Lung microvascular endothelial cell (primary cell): Measurements from ENCODE around the gene HMGB1. TPM values are rescaled to one million over a fixed set of nuclear protein-coding genes. Genes with fewer than 3 reads are reported as not detected.
A peak's percentile ranks its signal among the peaks of the same experiment; 100 is the strongest.

Source experiments
- DNase-seq, 2 donors: peaks; one replicate each; pipeline versions ENCODE4 v3.0.0 to v3.0.0-alpha.2; 2010; ENCODE audit warnings: low read depth in 2 of 2
- total RNA-seq: library from RNA; depleted of rRNA; stranded (reverse); fragments of >200 nt; gene quantifications from 2 replicates; pipeline ENCODE4 v1.2.1, GENCODE V29; 2014

The HMGB1 gene
- total RNA-seq, 1 donor from 2014 or later, result 90.1 TPM

DNA sequence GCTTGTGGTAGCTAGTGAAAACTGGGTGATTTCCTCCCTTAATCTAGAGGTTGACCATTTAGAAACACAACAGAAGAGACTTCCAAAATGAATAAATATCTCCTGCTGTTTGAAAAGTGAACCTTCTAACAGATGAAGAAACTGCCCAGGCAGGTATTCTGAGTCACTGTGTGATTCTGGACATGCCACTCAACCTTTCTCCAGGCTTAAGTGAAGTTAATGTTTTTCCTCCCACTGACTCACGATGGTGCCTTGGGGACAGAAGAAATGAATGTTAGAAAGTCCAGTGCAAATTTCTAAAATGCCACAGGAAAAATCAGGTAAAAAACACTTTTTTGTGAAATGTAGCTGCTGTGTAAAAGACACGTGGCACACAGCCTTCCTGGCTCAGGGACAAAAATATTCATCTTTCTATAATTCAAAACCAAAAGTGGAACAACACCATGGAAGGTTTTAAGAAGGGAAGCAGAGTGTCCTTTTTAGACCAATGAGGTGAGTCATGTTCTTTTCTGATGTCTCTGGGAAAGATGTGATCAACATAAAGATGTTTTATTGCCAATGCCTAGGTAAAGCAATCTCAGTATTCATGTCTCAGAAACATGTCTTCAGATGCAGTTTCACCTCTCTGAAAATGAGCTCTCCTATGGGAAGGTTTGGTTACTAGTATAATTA, 34.3 kb downstream of the HMGB1 start:
- DNase-seq, result peak in 1 of 2 donors; percentile 9

DNA sequence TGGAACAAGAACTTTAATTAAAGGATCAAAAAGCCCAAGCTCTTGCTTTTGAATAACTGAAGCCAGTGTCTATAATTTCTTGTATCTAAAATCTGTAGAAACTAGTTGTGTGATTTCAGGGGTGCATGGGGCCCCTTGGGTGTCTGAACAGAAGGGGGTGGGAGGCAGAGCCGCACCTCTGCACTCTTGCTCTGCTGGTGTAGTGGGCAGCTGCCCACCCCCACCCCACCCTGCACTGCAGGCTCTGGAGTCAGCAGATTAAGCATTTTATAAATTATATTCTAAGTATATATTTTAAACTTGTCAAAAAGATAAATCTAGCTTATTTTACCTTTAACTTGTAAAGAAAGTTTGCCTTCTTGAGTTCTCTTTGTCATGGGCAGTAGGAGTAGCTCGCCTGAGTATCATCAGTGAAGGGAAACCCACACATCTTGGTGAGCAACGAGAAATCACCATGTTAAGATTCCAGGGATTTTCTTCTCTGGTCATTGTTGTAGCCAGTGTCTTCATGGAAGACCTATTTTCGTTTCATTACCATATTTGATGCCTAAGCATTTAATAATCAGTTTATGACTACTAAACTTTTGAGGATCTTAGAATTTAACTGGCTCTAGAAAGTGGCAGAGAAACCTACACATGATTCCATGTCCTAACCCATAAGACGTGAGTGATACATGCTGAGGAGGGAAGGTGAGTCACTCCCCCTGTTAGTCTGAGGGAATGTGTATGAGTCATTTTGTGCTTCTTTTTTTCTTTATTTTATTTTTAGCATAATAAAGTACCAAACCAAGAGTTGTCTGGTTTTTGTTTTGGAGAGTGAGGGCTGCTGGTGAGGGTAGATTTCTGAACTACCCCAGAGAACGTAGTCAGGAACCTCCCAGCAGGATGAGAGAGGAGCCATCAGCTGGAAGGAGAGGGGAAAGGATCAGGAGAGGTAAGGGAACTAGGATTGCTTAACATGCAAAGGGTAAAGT, 35.7 kb downstream of the HMGB1 start:
- peak in 1 of 2 donors; percentile 90 for DNase-seq

DNA sequence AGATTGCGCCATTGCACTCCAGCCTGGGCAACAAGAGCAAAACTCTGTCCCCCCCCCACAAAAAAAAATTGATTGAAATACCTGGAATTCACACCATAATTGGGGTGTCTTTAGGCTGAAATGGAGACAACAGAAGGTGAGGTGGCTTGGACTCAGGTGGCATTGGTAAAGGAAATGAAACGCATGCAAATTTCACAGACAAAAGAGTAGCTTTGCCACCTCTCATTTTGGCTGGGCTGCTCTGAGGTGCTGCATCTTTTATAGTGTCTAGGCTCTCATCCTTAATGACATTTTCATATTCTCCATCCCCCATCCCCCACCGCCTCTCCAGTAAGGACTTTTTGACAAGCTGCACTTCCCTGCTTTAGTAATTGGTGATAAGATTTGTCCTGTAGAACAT, 36.5 kb downstream of the HMGB1 start:
- no peak for DNase-seq

DNA sequence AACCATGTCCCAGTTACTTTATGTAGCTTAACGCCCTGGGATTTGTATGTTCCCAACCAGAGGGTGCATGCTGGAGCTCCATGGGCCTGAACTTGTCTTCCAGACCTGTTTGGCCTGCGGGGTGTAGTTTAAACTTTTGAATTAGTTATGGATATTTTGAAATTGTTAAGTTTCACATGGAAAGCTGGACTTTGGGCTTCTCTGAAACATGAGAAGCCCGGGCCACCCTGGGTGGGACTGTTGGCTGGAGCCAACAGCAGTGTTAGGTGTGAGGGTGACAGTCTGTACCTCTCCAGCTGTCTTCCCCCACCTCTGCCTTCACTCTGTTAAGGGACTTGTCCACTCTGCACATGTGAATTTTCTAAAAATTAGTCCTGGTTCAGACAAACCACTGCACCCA, 41.8 kb downstream of the HMGB1 start:
- DNase-seq, result no peak

DNA sequence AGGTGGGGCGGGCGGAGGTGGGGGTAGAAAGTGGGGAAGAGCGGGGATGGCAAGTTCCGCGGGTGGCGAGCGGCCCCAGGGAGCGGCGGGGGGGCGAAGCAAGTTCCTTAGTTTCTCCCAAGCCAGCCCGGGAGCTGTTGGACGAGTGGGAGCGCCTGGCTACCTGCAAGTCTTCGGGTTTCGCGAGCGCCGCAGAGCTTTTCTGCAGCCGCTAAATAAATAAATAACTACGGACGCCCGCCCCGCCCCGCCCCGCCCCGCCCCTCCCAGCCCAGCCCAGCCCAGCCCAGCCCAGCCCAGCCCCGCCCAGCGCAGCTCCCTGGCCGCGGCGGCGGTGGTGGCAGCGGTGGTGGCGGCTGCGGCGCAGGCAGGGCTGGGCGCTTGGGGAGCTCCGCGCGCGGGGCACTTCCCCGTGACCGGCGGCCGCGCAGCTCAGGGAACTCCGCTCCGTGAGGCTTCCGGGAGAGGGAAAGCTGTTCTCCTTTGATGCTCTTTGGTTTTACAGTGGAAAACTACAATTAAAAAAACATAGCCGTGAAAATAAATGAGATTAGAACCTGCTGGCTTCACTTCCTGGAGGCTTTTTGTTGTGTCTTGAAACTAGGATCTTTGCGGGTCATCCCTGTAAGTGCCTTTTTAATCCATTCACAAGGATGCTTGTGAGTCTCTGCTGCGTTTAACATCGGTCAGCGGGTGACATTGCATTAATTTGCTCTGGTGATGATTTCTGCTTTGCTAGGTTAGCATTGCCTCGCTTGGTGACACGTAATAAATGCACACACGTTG, 43.5 kb downstream of the HMGB1 start, which contains the start of gene UBE2L5:
Gene UBE2L5 (plus strand): TSS at position 440 of the 786 bp plus-strand sequence. CDS start 5,498 bp downstream, outside the sequence.
- peak; percentile 72 to 87 for DNase-seq

DNA sequence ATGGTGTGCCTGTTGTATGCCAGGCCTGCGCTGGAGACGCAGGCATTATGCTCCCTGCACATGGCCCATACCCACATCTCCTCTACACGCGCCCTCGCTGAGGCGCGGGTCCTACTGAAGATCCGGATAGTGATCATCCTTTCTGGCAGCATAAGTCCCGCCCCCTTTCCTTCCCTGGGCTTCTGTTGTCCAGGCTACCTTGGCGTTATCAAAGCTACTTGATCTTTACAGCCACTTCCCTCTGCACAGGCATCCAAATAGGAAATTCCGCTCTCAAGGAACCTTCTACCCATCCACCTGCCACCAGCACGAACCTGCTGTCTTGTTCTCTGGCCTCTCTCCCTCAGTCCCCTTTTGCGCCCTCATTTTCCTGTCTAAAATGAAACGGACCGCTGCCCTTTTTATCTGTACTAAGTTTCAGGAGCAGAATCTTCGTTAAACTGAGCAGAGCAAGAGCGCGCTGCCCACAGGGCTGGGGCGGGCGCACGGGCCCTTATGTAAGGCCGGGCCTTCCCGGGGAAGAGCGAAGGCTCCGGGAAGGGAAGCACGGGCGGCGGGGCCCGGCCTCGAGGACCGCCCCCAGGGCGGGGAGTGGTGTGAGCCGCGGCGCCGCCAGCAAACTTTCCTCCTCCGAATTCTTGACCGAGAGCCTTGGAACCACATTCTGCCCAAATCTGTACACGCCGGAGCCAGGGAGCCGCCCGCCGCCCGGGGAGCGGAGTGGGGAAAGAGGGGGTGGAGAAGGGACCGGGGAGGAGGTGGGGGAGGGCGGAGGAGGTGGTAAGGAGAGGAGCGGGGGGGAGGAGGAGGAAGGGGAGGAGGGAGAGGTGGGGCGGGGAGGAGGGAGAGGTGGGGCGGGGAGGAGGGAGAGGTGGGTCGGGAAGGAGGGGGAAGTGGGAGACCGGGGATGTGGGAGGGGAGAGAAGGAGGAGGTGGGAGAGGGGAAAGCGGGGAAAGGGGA, 44.4 kb downstream of the HMGB1 start:
- peak; percentile 45 to 85 for DNase-seq

DNA sequence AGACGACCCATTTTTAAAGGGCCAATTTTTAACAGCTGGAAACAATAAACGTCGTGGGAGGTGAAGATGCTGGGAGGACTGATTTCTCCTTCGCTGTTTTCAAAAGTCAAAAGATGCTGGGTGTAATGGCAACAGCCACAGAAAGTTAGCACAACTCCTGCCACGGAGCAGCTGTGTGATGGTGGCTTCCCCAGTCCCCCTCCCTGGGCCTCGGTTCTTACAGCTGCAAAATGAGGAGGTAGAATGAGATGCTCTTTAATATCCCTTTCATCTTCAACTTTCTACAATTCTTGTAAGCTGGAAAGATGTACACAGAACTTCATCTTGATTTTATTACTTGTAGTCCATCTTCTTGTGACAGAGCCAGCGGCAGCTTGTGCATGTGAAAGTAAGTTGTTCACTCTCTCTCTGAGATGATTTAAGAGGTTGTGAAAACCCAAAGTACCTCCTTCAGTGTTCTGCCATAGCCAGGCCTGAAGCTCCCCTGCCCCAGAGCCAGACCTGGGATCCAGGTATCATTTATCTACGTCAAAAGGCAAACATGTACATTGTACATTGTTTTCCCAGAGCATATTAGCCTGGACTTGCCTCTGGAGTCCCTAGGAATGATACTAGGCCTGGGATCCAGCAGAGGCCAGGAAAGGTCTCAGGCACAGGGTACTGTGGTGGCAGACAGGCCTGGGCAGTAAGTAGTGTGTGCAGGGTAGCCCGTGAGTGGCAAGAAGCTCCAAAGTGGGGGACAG, 46.8 kb downstream of the HMGB1 start:
- DNase-seq, result no peak

DNA sequence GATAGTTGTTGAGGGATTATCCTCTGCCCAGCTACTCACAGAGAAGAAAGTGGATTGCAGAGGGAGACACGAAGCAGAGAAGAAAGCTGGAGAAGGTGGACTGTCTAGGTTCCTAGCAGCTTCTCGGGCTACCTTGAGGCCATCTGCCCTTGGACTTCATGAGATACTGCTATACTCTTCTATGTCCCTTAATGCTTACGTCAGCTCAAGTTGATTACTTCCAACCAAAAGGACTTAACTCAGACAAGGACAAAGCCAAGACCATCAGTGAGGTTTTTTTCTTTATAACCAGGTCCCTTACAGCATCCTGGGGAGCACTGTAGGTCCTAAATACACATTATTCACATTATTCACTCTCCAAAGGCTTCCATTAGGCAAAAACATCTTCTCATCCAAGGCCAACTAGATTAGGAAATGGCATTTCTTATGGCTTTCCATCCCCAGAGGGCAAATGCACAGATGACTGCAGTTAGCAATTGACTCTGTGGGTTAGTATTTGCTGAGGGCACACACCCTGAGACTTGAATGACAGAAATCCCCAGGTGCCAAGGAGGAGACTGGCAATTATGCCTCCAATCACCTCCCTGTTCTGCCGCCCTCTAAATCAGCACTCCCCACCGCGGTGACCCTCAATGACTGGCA, 47.5 kb downstream of the HMGB1 start:
- no peak for DNase-seq

DNA sequence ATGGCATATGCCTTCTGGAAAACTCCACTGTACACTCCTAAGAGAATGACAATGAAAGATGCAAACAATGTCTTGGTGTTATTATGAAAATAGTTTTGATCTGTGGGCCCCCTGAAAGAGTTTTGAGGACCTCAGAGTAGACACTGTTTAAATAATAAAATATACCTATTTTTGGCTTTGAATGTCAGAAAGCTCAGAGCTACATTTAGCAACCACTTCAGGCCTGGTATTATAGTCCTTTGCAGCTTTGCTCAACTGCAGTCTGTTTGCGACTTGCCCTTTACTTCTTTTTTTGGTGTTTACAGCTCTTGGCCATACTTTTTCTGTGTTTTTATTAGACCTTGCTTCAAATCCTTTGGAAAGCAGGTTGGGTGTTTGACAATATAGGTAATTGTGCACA, 49.3 kb downstream of the HMGB1 start:
- no peak for DNase-seq

DNA sequence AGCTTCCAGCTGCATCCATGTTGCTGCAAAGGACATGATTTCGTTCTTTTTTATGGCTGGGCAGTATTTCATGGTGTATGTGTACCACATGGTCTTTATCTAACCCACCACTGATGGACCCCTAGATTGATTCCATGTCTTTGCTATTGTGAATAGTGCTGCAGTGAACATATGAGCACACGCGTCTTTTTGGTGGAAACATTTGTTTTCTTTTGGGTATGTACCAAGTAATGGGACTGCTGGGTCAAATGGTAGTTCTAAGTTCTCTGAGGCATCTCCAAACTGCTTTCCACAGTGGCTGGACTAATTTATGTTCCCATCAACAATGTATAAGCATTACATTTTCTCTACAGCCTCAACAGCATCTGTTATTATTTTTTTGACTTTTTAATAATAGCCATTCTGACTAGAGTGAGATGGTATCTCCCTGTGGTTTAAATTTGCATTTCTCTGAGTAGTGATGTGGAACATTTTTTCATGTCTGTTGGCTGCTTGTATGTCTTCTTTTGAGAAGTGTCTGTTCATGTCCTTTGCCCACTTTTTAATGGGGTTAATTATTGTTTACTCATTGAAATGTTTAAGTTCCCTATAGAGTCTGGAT, 50.2 kb downstream of the HMGB1 start:
- no peak for DNase-seq

DNA sequence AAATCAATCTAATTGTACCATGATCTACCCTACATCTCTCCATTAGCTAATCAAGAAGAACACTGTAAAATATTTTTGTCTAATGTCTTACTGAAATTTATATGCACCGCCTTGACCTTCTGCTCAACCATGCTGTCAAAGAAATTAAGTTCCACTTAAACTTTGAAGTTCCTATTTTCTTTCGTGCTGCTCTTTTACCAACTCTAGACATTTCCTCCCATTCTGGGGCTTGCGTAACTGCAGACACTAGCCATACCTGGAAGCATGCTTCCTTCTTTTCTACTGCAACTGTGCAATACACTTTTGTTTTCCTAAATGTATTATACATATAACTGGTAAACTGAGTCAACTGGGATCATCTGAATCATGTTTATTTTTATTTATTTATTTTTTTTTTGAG, 51.9 kb downstream of the HMGB1 start:
- no peak for DNase-seq

DNA sequence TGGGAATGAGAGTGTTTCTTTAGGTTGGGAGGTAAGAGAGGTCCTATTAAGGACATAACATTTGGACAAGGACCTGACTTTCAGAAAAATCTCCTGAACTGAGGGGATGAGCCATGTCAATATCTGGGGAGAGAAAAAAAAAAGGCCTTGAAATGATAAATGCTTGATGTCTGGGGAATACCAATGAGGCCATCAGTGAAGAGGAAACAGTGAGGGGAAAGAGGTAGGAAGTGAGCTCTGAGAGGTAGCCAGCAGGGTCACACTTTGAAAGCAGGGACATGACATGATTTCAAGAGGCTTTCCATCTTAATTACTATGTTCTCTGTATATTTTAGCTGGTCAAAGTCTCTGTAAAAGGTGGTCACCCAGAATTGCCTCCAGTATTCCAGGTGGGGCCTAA, 53.4 kb downstream of the HMGB1 start:
- no peak for DNase-seq

DNA sequence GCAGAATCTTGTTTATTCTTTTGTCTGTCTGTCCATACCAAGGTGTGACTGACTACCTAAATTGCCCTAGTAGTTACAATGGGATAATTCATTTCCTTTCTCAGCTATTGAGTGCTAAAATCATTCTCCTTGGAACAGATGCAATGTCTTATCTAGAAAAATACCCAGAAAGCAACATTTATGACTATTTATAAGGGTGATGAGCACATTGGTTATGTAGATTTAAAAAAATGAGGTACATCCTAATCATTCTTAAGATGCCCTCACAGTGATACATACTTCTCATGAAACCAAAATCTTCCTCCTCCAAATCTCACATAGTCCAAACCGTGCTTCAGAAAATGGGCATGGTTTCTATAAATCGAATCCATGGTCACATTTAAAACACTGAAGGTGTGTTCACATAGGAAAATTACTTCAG, 55.0 kb downstream of the HMGB1 start:
- no peak for DNase-seq

DNA sequence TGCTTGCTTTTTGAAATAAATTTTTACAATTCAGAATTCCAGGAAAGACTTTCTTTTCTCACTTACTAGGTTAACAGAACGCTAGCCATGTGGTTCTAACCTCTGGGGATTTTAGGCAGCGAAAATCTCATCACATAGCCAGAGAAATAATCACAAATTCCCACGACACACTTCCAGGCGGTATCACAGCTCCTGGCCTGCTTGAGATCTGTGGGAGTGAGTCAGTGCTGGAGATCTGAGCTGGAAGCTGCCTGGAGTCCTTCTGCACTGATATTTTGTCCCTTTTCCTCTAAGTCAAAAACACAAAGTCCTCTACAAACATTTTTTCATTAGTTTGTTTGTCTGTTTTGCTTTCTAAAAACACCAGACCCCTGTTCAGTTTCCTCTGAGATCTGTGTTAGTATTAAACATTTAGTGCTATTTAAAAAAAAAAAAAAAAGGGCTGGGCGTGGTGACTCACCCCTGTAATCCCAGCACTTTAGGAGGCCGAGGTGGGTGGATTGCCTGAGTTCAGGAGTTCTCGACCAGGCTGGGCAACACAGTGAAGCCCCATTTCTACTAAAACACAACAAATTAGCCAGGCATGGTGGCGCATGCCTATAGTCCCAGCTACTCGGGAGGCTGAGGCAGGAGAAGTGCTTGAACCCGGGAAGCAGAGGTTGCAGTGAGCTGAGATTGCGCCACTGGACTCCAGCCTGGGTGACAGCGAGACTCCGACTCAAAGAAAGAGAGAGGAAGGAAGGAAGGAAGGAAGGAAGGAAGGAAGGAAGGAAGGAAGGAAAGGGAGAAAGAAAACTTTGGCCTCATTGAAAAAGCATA, 55.6 kb downstream of the HMGB1 start:
- DNase-seq, result peak in 1 of 2 donors; percentile 59

DNA sequence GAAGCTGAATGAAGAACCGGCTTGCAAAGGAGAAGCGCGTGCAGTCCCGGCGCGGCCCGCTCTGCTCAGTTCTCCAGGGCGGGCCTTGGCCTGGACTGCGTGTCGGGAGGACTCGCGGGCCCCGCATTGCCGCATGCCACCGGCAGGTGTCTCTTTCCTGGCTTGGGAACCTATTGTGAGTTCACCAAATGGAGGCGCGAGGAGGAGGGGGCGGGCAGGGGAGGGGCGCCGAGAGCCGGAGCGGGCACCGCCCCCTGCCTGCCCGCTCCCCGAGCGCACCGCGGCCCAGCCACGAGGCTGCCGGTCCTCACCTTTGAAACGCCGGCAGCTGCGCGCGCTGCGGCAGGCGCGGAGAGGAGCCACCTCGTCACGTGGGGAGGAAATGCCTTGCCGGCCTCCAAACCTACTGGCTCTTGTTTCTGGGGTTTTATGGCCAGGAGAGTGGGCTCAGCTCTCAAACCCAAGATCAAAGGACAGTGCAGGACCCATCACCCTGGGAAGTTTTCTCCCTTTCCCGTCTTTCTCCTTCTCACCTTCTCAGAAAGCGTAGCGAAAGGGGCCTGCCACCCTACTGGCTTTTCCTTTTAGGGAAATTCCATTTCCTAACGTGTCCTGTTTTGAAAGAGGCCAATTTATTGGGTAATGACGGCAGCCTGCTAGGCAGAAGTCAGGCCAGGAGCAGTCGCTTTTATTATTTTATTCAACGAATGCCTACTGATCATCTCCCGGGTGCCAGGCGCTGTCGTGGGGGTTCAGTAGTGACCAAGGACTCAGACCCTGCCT, 57.2 kb downstream of the HMGB1 start:
- DNase-seq, result peak; percentile 90 to 96

DNA sequence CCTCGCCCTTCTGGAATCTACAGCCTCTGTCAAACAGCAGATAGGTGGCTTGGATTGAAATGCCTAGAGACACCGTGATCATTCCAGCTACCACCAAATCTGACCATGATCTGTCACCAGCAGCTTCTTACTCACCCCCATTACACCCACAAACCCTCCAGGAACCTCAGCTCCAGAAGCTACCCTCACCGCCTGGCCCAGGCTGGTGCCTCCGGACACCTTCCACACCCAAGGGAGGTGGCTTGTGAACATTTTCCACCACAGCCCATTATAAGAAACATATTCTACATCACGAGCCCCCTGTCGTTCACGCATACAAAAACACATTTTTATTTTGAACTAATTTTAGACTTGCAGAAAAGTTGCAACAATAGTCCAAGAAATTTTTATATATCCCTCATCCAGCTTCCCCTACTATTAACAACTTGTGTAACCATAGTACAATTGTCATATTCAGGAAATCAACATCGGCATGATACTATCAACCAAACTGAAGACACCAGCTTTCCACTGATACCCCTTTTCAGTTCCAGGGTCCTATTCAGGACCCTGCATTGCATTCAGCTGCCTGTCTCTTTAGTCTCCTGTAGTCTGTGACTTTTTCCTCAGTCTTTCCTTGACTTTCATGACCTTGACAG, 58.8 kb downstream of the HMGB1 start:
- DNase-seq, result no peak
